GM23248 (cell line): Measurements from ENCODE around the gene FOXL3. TPM values are rescaled to one million over a fixed set of nuclear protein-coding genes. Genes with fewer than 3 reads are reported as not detected.
A peak's percentile ranks its signal among the peaks of the same experiment; 100 is the strongest.

Experiments
- DNase-seq: peaks from one replicate; pipeline ENCODE4 v3.0.0-alpha.2; 2015
- H2AFZ ChIP-seq: fragments of 200-600 bp; sonication (generic); 2 replicates; pipeline ENCODE4 v1.6.1; 2016; ENCODE audit warnings: antibody characterized with exemption
- H3F3A ChIP-seq: fragments of 200-600 bp; sonication (generic); 2 replicates; pipeline ENCODE4 v1.6.1; 2016; ENCODE audit warnings: mild to moderate bottlenecking, antibody characterized with exemption, mixed run types; ENCODE audit not compliant: insufficient read depth
- H3K27ac ChIP-seq: fragments of 200-600 bp; sonication (generic); 2 replicates; pipeline ENCODE4 v1.5.1; 2016; ENCODE audit warnings: mild to moderate bottlenecking
- H3K27me3 ChIP-seq: fragments of 200-600 bp; sonication (generic); replicated peaks from 2 replicates; pipeline ENCODE4 v1.6.1; 2016; ENCODE audit warnings: mild to moderate bottlenecking; ENCODE audit not compliant: insufficient read depth
- H3K36me3 ChIP-seq: fragments of 200-600 bp; sonication (generic); 2 replicates; pipeline ENCODE4 v1.6.1; 2016; ENCODE audit warnings: low read depth, mild to moderate bottlenecking
- H3K4me1 ChIP-seq: fragments of 200-600 bp; sonication (generic); 2 replicates; pipeline ENCODE4 v1.6.1; 2016; ENCODE audit warnings: mild to moderate bottlenecking; ENCODE audit not compliant: insufficient read depth
- H3K4me2 ChIP-seq: fragments of 200-600 bp; sonication (generic); one replicate; pipeline ENCODE4 v1.6.1; 2016; ENCODE audit warnings: mild to moderate bottlenecking; ENCODE audit not compliant: unreplicated experiment
- H3K4me3 ChIP-seq: fragments of 200-600 bp; sonication (generic); 2 replicates; pipeline ENCODE4 v1.5.1; 2016; ENCODE audit warnings: mild to moderate bottlenecking
- H3K79me2 ChIP-seq: fragments of 200-600 bp; sonication (generic); 2 replicates; pipeline ENCODE4 v1.6.1; 2016; ENCODE audit warnings: mild to moderate bottlenecking; ENCODE audit not compliant: insufficient read depth
- H3K9ac ChIP-seq: fragments of 200-600 bp; sonication (generic); 2 replicates; pipeline ENCODE4 v1.6.1; 2016; ENCODE audit warnings: mild to moderate bottlenecking
- H3K9me2 ChIP-seq: fragments of 200-600 bp; sonication (generic); 2 replicates; pipeline ENCODE4 v1.6.1; 2016; ENCODE audit warnings: mixed run types, mild to moderate bottlenecking, moderate library complexity; ENCODE audit not compliant: insufficient read depth
- H3K9me3 ChIP-seq: fragments of 200-600 bp; sonication (generic); one replicate; pipeline ENCODE4 v1.6.1; 2017; ENCODE audit warnings: low read depth
- H4K20me1 ChIP-seq: fragments of 200-600 bp; sonication (generic); 2 replicates; pipeline ENCODE4 v1.6.0; 2016; ENCODE audit not compliant: insufficient read depth
- EZH2 ChIP-seq: fragments of 200-600 bp; sonication (generic); IDR thresholded peaks from 2 replicates; pipeline ENCODE4 v1.6.1; 2018; ENCODE audit warnings: antibody characterized with exemption, mild to moderate bottlenecking; ENCODE audit not compliant: insufficient read depth, poor library complexity, severe bottlenecking
- EZH2phosphoT487 ChIP-seq: fragments of 200-600 bp; sonication (generic); IDR thresholded peaks from 2 replicates; pipeline ENCODE4 v1.6.1; 2018; ENCODE audit warnings: antibody characterized with exemption, moderate library complexity, mild to moderate bottlenecking, low read depth; ENCODE audit not compliant: insufficient read depth
- WGBS, 2 experiments: methylation state at CpG; one replicate each; pipeline ENCODE4 v1.1.6; 2015 to 2017; ENCODE audit warnings: low lambda C conversion rate in 2 of 2, low coverage in 1 of 2; ENCODE audit errors: missing lambda C conversion rate in 2 of 2; 5-methylcytosine and 5-hydroxymethylcytosine counted together
- in situ Hi-C: fragments of 300-500 bp; cut with MboI; formaldehyde crosslinking; loops from 2 replicates; pipeline ENCODE4 v1.15.0; 2020
- polyA plus RNA-seq: library from polyadenylated mRNA; unstranded; fragments of >200 nt; fragmentation: Nextera tagmentation; extraction: Ambion mirVana; gene quantifications from 2 replicates; pipeline ENCODE4 v1.2.1, GENCODE V29; 2016
- total RNA-seq: library from RNA; depleted of rRNA; stranded (reverse); fragments of >200 nt; shearing (Covaris generic); gene quantifications from 2 replicates; pipeline ENCODE4 v1.2.3, GENCODE V29; 2014

Gene FOXL3
- total and polyA plus RNA-seq, 2 experiments from 2014 or later, result not detected

- in situ Hi-C loops, result no loop called here
- no peaks in the 10 kb centered on the region for H4K20me1 ChIP-seq
- H3K9me3 ChIP-seq, result no peaks in the 10 kb centered on the region
- H3K4me2 ChIP-seq, result no peak overlapping the region
- no peaks in the 10 kb centered on the region for H3K36me3 ChIP-seq
- DNase-seq, result no peak
- H3K27me3 ChIP-seq, result peaks cover 59% of the 10 kb centered on the region
- H3K4me3 ChIP-seq, result no peak overlapping the region
- no peak overlapping the region for H2AFZ ChIP-seq
- TF ChIP-seq EZH2phosphoT487 (no peak), EZH2 (no peak)
- no peaks in the 10 kb centered on the region for H3K79me2 ChIP-seq
- no peaks in the 10 kb centered on the region for H3K4me1 ChIP-seq
- no peaks in the 10 kb centered on the region for H3K9me2 ChIP-seq
- WGBS, 2 experiments, result 42 to 48% methylated on average over 18 of the region's 18 CpGs
- no peaks in the 10 kb centered on the region for H3F3A ChIP-seq
- H3K9ac ChIP-seq, result no peak overlapping the region
- no peak overlapping the region for H3K27ac ChIP-seq
Measured at GRCh38 chr7:318878-319661, 29.1 kb downstream of the FOXL3 start.

GRCh38 chr7:320297-320696 is 30.3 kb downstream of the FOXL3 start:
- H3K79me2 ChIP-seq, result no peaks in the 10 kb centered on the region
- no peak overlapping the region for H3K4me3 ChIP-seq
- no peaks in the 10 kb centered on the region for H3K9me3 ChIP-seq
- H2AFZ ChIP-seq, result no peak overlapping the region
- no peaks in the 10 kb centered on the region for H3K4me1 ChIP-seq
- no peaks in the 10 kb centered on the region for H3K9me2 ChIP-seq
- H3K27me3 ChIP-seq, result peaks cover 54% of the 10 kb centered on the region
- H3K27ac ChIP-seq, result no peak overlapping the region
- TF ChIP-seq EZH2phosphoT487 (no peak), EZH2 (no peak)
- H3K9ac ChIP-seq, result no peak overlapping the region
- H4K20me1 ChIP-seq, result no peaks in the 10 kb centered on the region
- H3K4me2 ChIP-seq, result no peak overlapping the region
- WGBS, 2 experiments, result 62 to 81% methylated on average over 2 of the region's 2 CpGs
- DNase-seq, result no peak
- H3K36me3 ChIP-seq, result no peaks in the 10 kb centered on the region
- in situ Hi-C loops, result loop anchor here (5.0 kb wide), 1 partner anchor 447 kb away; no protein-coding TSS in a partner anchor
- no peaks in the 10 kb centered on the region for H3F3A ChIP-seq

GRCh38 chr7:322111-322671 is 32.2 kb downstream of the FOXL3 start:
- no peaks in the 10 kb centered on the region for H3K9me2 ChIP-seq
- 14 to 17% methylated on average over 31 to 36 of the region's 45 CpGs for WGBS, 2 experiments
- no peak overlapping the region for H3K4me3 ChIP-seq
- H3K4me1 ChIP-seq, result no peaks in the 10 kb centered on the region
- in situ Hi-C loops, result loop anchor here (5.0 kb wide), 1 partner anchor 445 kb away; no protein-coding TSS in a partner anchor
- H3K36me3 ChIP-seq, result no peaks in the 10 kb centered on the region
- no peak overlapping the region for H3K4me2 ChIP-seq
- TF ChIP-seq EZH2phosphoT487 (no peak), EZH2 (no peak)
- H3K9ac ChIP-seq, result no peak overlapping the region
- DNase-seq, result peak; percentile 66
- no peaks in the 10 kb centered on the region for H4K20me1 ChIP-seq
- no peaks in the 10 kb centered on the region for H3K79me2 ChIP-seq
- H3K27me3 ChIP-seq, result peaks cover 46% of the 10 kb centered on the region
- H3K27ac ChIP-seq, result no peak overlapping the region
- no peaks in the 10 kb centered on the region for H3F3A ChIP-seq
- no peak overlapping the region for H2AFZ ChIP-seq
- H3K9me3 ChIP-seq, result no peaks in the 10 kb centered on the region

GRCh38 chr7:322708-323111 is 32.7 kb downstream of the FOXL3 start:
- DNase-seq, result no peak
- WGBS, 2 experiments, result 82% methylated on average over 6 of the region's 6 CpGs
- Histone ChIP-seq H3K4me3 (no peak overlapping the region), H3K9me2 (no peaks in the 10 kb centered on the region), H3F3A (no peaks in the 10 kb centered on the region), H3K4me2 (no peak overlapping the region), H3K79me2 (no peaks in the 10 kb centered on the region), H3K27ac (no peak overlapping the region), H3K27me3 (peaks cover 41% of the 10 kb centered on the region), H3K9ac (no peak overlapping the region), H3K9me3 (no peaks in the 10 kb centered on the region), H3K4me1 (no peaks in the 10 kb centered on the region), H2AFZ (no peak overlapping the region), H3K36me3 (no peaks in the 10 kb centered on the region), H4K20me1 (no peaks in the 10 kb centered on the region)
- in situ Hi-C loops, result loop anchor here (5.0 kb wide), 1 partner anchor 445 kb away; no protein-coding TSS in a partner anchor
- no peak for TF ChIP-seq EZH2phosphoT487
- TF ChIP-seq EZH2, result no peak
